Transverse colon (tissue), 4 donors: ENCODE data around the gene SETD9. TPM values are rescaled to one million over a fixed set of nuclear protein-coding genes. Genes with fewer than 3 reads are reported as not detected.

Source experiments
- DNase-seq: peaks from one replicate; pipeline ENCODE4 v3.0.0-alpha.2; 2019
- H3K27ac ChIP-seq, 4 donors: fragments of 200-600 bp; sonication (generic); 2 replicates each; pipeline ENCODE4 v1.5.1; 2016 to 2018; ENCODE audit warnings: inconsistent platforms in 4 of 4
- H3K27me3 ChIP-seq: fragments of 200-600 bp; sonication (generic); 2 replicates; pipeline ENCODE4 v1.5.1; 2017; ENCODE audit warnings: inconsistent platforms
- H3K36me3 ChIP-seq, 4 donors: fragments of 200-600 bp; sonication (generic); 2 replicates each; pipeline ENCODE4 v1.5.1; 2017 to 2019; ENCODE audit warnings: inconsistent platforms in 4 of 4
- H3K4me1 ChIP-seq, 4 donors: fragments of 200-600 bp; sonication (generic); 2 replicates each; pipeline ENCODE4 v1.5.1; 2017 to 2020; ENCODE audit warnings: inconsistent platforms in 4 of 4
- H3K4me3 ChIP-seq, 4 donors: fragments of 200-600 bp; sonication (generic); 1 replicate in 1 of 4; 2 replicates in 3 of 4; pipeline versions ENCODE4 v1.5.1 to v1.6.1; 2017 to 2019; ENCODE audit warnings: inconsistent platforms in 4 of 4
- H3K9me3 ChIP-seq, 2 donors: fragments of 200-600 bp; sonication (generic); 2 replicates each; pipeline ENCODE4 v1.5.1; 2017 to 2019; ENCODE audit warnings: inconsistent platforms in 2 of 2
- EP300 ChIP-seq: sonication (generic); formaldehyde crosslinking; IDR thresholded peaks from one replicate; pipeline ENCODE4 v1.6.1; 2017; ENCODE audit warnings: antibody characterized with exemption, low read depth
- POLR2A ChIP-seq: fragments of 450-650 bp; IDR thresholded peaks from one replicate; pipeline ENCODE4 v1.6.1; 2016; ENCODE audit warnings: antibody characterized with exemption, mild to moderate bottlenecking, moderate library complexity
- POLR2AphosphoS5 ChIP-seq, 3 donors: sonication (generic); formaldehyde crosslinking; IDR thresholded peaks; one replicate each; pipeline ENCODE4 v1.6.1; 2016; ENCODE audit warnings: antibody characterized with exemption in 3 of 3
- WGBS, 2 donors: methylation state at CpG; one replicate each; pipeline ENCODE4 v1.1.5; 2018; ENCODE audit warnings: low coverage in 1 of 2; 5-methylcytosine and 5-hydroxymethylcytosine counted together
- in situ Hi-C, 4 donors: fragments of 200-750 bp; cut with MboI; loops; one replicate each; pipeline versions ENCODE4 v1.15.0 to v1.15.1; 2017; ENCODE audit warnings: low sequenced_read_pairs in 3 of 4, low pct_ligation_motif_present in 1 of 4, low pct_unique_long_range_greater_than_20kb in 1 of 4
- intact Hi-C: fragments of 100-400 bp; cut with DNase I; formaldehyde crosslinking; loops from one replicate; pipeline ENCODE4 v1.15.1; 2023; ENCODE audit warnings: low total_unique reads
- total RNA-seq, 4 donors: library from RNA; depleted of rRNA; stranded (reverse); fragments of >200 nt; gene quantifications; one replicate each; pipeline ENCODE4 v1.1.0, GENCODE V29; 2016
- TF ChIP-seq, protein P1 (sequence below), 5 experiments: fragments of 200-600 bp in 3 of 5; fragments of 450-650 bp in 2 of 5; sonication (generic) in 3 of 5; IDR thresholded peaks; 1 replicate in 2 of 5; 2 replicates in 3 of 5; pipeline ENCODE4 v1.5.1; 2016 to 2017; ENCODE audit warnings: antibody characterized with exemption in 5 of 5, inconsistent platforms in 3 of 5, mild to moderate bottlenecking in 2 of 5, moderate library complexity in 1 of 5

SETD9 gene
- total RNA-seq, 4 donors from 2014 or later = 26.6 to 27.9 TPM; not detected in 2

DNA sequence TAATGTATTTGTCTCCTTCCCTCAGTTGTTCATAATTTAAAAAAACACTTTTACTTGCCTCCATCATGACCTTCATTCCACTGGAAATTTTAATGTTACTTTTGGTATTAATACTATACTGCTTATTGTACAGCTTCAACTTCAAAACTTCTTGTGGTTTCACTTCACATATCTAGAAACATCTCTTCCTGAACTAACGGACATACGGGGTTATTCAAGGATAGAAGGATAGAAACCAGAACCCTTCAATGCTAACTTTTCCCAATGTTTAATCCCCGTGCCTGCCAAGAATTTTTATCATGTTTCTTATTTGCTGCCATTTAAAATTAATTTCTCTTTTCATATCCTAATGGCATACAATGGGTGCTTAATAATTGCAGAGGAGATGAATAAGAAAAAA lies 36.3 kb upstream of the SETD9 start:
- 68 to 92% methylated on average over 3 of the region's 3 CpGs for WGBS, 2 donors
- H3K27ac ChIP-seq = no peak overlapping the region
- in situ Hi-C loops = loop anchor here in 1 of 4 donors (25.0 kb wide), 1 partner anchor 886 kb away; the partner anchor contains the start of gene IL6ST
- H3K4me3 ChIP-seq = no peak overlapping the region
- TF ChIP-seq EP300 = no peak
- TF ChIP-seq, protein P1, sequence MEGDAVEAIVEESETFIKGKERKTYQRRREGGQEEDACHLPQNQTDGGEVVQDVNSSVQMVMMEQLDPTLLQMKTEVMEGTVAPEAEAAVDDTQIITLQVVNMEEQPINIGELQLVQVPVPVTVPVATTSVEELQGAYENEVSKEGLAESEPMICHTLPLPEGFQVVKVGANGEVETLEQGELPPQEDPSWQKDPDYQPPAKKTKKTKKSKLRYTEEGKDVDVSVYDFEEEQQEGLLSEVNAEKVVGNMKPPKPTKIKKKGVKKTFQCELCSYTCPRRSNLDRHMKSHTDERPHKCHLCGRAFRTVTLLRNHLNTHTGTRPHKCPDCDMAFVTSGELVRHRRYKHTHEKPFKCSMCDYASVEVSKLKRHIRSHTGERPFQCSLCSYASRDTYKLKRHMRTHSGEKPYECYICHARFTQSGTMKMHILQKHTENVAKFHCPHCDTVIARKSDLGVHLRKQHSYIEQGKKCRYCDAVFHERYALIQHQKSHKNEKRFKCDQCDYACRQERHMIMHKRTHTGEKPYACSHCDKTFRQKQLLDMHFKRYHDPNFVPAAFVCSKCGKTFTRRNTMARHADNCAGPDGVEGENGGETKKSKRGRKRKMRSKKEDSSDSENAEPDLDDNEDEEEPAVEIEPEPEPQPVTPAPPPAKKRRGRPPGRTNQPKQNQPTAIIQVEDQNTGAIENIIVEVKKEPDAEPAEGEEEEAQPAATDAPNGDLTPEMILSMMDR (IDR thresholded peaks at IDR 0.05) = no peak
- no peak for TF ChIP-seq POLR2A
- no peak for TF ChIP-seq POLR2AphosphoS5 (IDR thresholded peaks at IDR 0.05)
- H3K36me3 ChIP-seq = peaks cover 0 to 15% (median 5%) of the 10 kb centered on the region in 4 donors
- H3K4me1 ChIP-seq = no peaks in the 10 kb centered on the region
- no peaks in the 10 kb centered on the region for H3K9me3 ChIP-seq
- DNase-seq = no peak
- intact Hi-C loops = no loop called here
- H3K27me3 ChIP-seq = no peaks in the 10 kb centered on the region

DNA sequence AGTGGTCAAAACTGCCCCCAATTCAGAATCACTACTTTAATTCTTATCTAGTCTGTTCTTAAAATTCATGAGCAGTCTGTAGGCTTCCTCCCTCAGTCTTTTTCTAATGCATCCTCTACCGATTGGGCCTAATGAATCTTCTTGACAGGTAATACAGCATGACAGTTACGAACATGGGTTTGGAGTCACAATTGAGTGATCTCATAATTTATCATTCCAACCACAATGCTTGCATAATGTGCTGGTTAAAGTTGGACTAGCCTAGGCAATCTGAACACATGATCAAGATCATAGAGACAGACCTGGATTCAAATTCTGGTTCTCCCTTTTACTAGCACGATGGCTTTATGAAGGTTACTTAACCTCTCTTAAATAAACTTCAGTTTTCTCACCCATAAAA lies 33.1 kb upstream of the SETD9 start:
- intact Hi-C loops = no loop called here
- in situ Hi-C loops = no loop called here
- DNase-seq = no peak
- 85 to 88% methylated on average over 3 of the region's 3 CpGs for WGBS, 2 donors
- H3K4me1 ChIP-seq = no peaks in the 10 kb centered on the region
- no peak overlapping the region for H3K27ac ChIP-seq
- no peaks in the 10 kb centered on the region for H3K9me3 ChIP-seq
- no peak overlapping the region for H3K4me3 ChIP-seq
- no peaks in the 10 kb centered on the region for H3K27me3 ChIP-seq
- H3K36me3 ChIP-seq = peaks cover 0 to 40% (median 8%) of the 10 kb centered on the region in 4 donors
- TF ChIP-seq POLR2A (no peak), POLR2AphosphoS5 (IDR thresholded peaks at IDR 0.05) (no peak), EP300 (no peak)
- TF ChIP-seq, protein P1 (IDR thresholded peaks at IDR 0.05) = no peak

GRCh38 chr5:56881571-56881970 lies 27.8 kb upstream of the SETD9 start:
- Histone ChIP-seq H3K36me3 (peaks cover 0 to 67% (median 15%) of the 10 kb centered on the region in 4 donors), H3K4me3 (no peak overlapping the region), H3K4me1 (no peaks in the 10 kb centered on the region), H3K27me3 (no peaks in the 10 kb centered on the region), H3K27ac (no peak overlapping the region), H3K9me3 (no peaks in the 10 kb centered on the region)
- in situ Hi-C loops = no loop called here
- intact Hi-C loops = no loop called here
- TF ChIP-seq EP300 (no peak), POLR2AphosphoS5 (IDR thresholded peaks at IDR 0.05) (no peak), POLR2A (no peak)
- TF ChIP-seq, protein P1 (IDR thresholded peaks at IDR 0.05) = no peak
- WGBS, 2 donors = 99 to 100% methylated on average over 5 of the region's 5 CpGs
- no peak for DNase-seq

DNA sequence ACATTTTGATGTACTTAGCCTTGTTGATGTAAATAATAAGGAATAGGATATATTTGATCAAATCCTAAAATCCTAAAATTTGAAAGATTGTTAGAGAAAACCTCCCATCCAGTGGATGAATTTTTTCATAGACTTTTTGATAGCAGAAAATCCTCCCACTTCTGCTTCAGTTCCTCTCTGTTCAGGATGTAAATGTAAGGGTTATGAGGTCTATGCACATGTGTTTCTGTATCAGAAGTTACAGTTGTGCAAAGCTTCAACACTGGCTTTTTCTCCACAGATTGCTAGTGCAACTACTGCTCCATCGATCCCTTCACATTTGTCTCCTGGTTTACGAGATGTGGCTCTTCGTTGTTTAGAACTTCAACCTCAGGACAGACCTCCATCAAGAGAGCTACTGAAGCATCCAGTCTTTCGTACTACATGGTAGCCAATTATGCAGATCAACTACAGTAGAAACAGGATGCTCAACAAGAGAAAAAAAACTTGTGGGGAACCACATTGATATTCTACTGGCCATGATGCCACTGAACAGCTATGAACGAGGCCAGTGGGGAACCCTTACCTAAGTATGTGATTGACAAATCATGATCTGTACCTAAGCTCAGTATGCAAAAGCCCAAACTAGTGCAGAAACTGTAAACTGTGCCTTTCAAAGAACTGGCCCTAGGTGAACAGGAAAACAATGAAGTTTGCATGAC lies 16.0 kb upstream of the SETD9 start:
- Histone ChIP-seq H3K27me3 (no peaks in the 10 kb centered on the region), H3K27ac (no peak overlapping the region), H3K36me3 (peaks cover 0 to 23% (median 0%) of the 10 kb centered on the region in 4 donors), H3K4me1 (no peaks in the 10 kb centered on the region), H3K9me3 (no peaks in the 10 kb centered on the region), H3K4me3 (no peak overlapping the region)
- intact Hi-C loops (no loop called here), in situ Hi-C loops (loop anchor here in 1 of 4 donors (10.0 kb wide), 1 partner anchor 241 kb away; no protein-coding TSS in a partner anchor)
- 90 to 92% methylated on average over 2 to 5 of the region's 5 CpGs for WGBS, 2 donors
- no peak for TF ChIP-seq POLR2AphosphoS5 (IDR thresholded peaks at IDR 0.05)
- TF ChIP-seq EP300 = no peak
- TF ChIP-seq POLR2A = no peak
- TF ChIP-seq, protein P1 (IDR thresholded peaks at IDR 0.05) = no peak
- DNase-seq = no peak
